GM18870 (cell line): Measurements from ENCODE around the gene CYP2F1.
"Not testable (repeated sequence)": the region's sequence is repeated elsewhere in the genome, so short reads cannot be mapped to it uniquely, and the experiment has no call there.

ENCODE experiments used
- ATAC-seq: cut with Tn5 transposase; IDR thresholded peaks from one replicate; pipeline ENCODE4 v1.9.1; 2021; ENCODE audit warnings: moderate library complexity; ENCODE audit not compliant: unreplicated experiment

Gene CYP2F1, protein sequence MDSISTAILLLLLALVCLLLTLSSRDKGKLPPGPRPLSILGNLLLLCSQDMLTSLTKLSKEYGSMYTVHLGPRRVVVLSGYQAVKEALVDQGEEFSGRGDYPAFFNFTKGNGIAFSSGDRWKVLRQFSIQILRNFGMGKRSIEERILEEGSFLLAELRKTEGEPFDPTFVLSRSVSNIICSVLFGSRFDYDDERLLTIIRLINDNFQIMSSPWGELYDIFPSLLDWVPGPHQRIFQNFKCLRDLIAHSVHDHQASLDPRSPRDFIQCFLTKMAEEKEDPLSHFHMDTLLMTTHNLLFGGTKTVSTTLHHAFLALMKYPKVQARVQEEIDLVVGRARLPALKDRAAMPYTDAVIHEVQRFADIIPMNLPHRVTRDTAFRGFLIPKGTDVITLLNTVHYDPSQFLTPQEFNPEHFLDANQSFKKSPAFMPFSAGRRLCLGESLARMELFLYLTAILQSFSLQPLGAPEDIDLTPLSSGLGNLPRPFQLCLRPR

GRCh38 chr19:41114132-41114531, at the start of gene CYP2F1:
TSS of gene CYP2F1 (plus strand) at chr19:41114432. CDS start at chr19:41116189, 1,757 bp downstream.
- no peak for ATAC-seq

GRCh38 chr19:41064974-41065569, 49.2 kb upstream of the CYP2F1 start:
- ATAC-seq = no peak

DNA sequence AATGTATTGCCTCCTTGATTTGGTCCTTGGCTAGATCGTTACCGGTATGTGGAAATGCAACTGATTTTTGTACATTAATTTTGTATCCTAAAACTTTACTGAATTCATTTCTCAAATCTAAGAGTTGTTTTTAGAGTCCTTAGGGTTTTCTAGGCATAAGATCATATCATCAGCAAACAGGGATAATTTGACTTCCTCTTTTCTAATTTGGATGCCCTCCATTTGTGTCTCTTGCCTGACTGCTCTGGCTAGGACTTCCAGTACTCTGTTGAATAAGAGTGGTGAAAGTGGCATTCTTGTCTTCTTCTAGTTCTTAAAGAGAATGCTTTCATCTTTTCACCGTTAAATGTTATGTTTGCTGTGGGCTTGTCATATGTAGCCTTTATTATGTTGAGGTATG, 37.9 kb upstream of the CYP2F1 start:
- ATAC-seq = no peak

DNA sequence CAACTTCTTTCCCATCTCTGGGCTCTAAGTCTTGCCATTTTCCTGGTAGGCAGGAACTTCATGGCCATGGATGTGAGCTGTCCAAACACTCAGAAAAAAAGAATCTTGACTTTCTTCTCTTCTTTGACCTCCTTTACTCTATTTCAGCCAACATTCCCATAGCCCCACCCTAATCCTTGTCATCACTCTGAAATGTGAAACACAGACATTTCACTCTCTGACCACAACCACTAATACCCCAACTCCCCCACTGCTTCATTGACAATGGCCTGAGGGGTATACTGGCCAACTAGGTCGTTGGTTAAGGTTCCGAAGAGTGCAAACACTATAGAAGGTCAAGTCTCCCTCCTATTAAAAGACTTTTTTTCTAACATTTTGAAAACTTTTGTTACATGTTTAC, 30.7 kb upstream of the CYP2F1 start:
- no peak for ATAC-seq

- ATAC-seq = no peak
Observed at GRCh38 chr19:41085748-41086415, 28.4 kb upstream of the CYP2F1 start.

- ATAC-seq = no peak
Observed at GRCh38 chr19:41088151-41088550, 26.1 kb upstream of the CYP2F1 start, which contains the start of gene CYP2A13. TSS of gene CYP2A13 (plus strand) at chr19:41088451. CDS start at chr19:41088472, 21 bp downstream.

GRCh38 chr19:41089959-41090358, 24.3 kb upstream of the CYP2F1 start:
- no peak for ATAC-seq

- ATAC-seq = no peak
Observed at GRCh38 chr19:41095703-41096102, 18.5 kb upstream of the CYP2F1 start.

DNA sequence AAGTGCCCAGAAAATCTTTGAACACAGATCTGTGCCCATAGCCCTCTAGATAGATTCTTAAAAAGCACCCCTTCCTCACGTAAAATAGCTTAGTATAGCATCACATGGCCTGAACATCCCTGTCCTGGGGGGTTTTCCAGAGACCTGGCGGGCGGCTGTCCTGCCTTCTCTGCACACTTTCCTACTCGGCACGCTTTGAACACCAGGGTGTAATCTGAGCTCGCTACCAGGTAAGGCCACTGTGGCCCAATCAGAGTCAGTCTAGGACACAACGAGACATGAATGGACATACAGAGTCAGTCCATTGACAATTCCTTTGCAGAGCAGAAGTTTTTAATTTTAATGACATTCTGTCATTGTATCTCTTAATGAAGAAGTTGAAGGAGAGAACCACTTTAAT, 17.9 kb upstream of the CYP2F1 start:
- ATAC-seq = no peak

GRCh38 chr19:41097302-41097701, 16.9 kb upstream of the CYP2F1 start:
- no peak for ATAC-seq

GRCh38 chr19:41098762-41099161, 15.5 kb upstream of the CYP2F1 start:
- no peak for ATAC-seq

- ATAC-seq = not testable (repeated sequence)
Observed at GRCh38 chr19:41102210-41102609, 12.0 kb upstream of the CYP2F1 start.

DNA sequence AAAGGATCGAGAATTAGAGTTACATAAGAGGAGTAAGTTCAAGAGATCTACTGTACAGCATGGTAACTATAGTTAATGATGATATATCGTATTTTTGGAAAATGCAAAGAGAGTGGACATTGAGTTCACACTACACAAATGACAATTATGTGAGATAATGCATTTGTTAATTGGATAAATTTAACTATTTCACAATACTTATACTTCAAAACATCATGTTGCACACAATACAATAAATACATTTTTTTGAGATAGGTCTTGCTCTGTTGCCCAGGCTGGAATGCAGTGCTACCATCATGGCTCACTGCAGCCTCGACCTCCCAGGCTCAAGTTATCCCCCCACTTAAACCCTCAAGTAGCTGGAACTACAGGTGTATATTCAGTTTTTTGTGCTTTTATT, 8.1 kb upstream of the CYP2F1 start:
- no peak for ATAC-seq

- no peak for ATAC-seq
Observed at GRCh38 chr19:41111296-41111695, 2.9 kb upstream of the CYP2F1 start.

- no peak for ATAC-seq
Observed at GRCh38 chr19:41111750-41112295, 2.4 kb upstream of the CYP2F1 start.

- no peak for ATAC-seq
Observed at GRCh38 chr19:41112728-41113290, 1.4 kb upstream of the CYP2F1 start.

- no peak for ATAC-seq
Observed at GRCh38 chr19:41116261-41116660, 2.0 kb downstream of the CYP2F1 start.

GRCh38 chr19:41120929-41121911, 7.0 kb downstream of the CYP2F1 start:
- ATAC-seq = not testable (repeated sequence)

DNA sequence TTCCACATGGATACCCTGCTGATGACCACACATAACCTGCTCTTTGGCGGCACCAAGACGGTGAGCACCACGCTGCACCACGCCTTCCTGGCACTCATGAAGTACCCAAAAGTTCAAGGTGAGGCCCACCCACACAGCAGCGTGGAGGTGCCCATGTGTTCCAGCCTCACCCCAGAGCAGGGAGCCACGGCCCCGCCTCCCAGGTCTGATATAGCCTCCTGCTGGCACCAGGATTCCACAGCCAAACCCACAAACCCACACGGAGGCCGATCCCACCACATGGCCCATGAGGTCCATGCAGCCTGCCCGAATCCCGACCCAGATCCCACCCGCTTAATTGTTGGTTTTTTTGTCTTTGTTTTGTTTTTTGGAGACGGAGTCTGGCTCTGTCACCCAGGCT, 8.6 kb downstream of the CYP2F1 start:
- ATAC-seq = not testable (repeated sequence)
